Renal cortical epithelial cell (primary cell): Measurements from ENCODE around the gene ITPR2. TPM values are rescaled to one million over a fixed set of nuclear protein-coding genes. Genes with fewer than 3 reads are reported as not detected.
"Not testable (repeated sequence)": the region's sequence is repeated elsewhere in the genome, so short reads cannot be mapped to it uniquely, and the experiment has no call there.

Experiments
- DNase-seq: peaks from one replicate; pipeline ENCODE4 v3.0.0-alpha.2; 2011; ENCODE audit warnings: low read depth
- total RNA-seq: library from RNA; depleted of rRNA; stranded (reverse); fragments of >200 nt; gene quantifications from 2 replicates; pipeline ENCODE4 v1.2.3, GENCODE V29; 2014

Gene ITPR2
- 33.3 and 51.6 TPM in 2 replicates for total RNA-seq

- DNase-seq: peak; percentile 70
Measured at GRCh38 chr12:26832822-26833742, at the start of gene ITPR2. TSS of gene ITPR2 (minus strand) at chr12:26833194. CDS start at chr12:26832781, 413 bp downstream.

GRCh38 chr12:26880625-26881024, 47.6 kb upstream of the ITPR2 start:
- DNase-seq: no peak

- peak; percentile 73 for DNase-seq
Measured at GRCh38 chr12:26878661-26879119, 45.7 kb upstream of the ITPR2 start.

GRCh38 chr12:26874501-26875296, 41.7 kb upstream of the ITPR2 start:
- DNase-seq: no peak

GRCh38 chr12:26872625-26873024, 39.6 kb upstream of the ITPR2 start:
- DNase-seq: no peak

- no peak for DNase-seq
Measured at GRCh38 chr12:26871985-26872384, 39.0 kb upstream of the ITPR2 start.

GRCh38 chr12:26870491-26871419, 37.8 kb upstream of the ITPR2 start:
- DNase-seq: peak; percentile 33

GRCh38 chr12:26869908-26870459, 37.0 kb upstream of the ITPR2 start:
- no peak for DNase-seq

GRCh38 chr12:26869104-26869494, 36.1 kb upstream of the ITPR2 start:
- DNase-seq: no peak

- peak; percentile 31 for DNase-seq
Measured at GRCh38 chr12:26868447-26869103, 35.6 kb upstream of the ITPR2 start.

GRCh38 chr12:26867080-26867479, 34.1 kb upstream of the ITPR2 start:
- DNase-seq: no peak

GRCh38 chr12:26863515-26863914, 30.5 kb upstream of the ITPR2 start:
- no peak for DNase-seq

GRCh38 chr12:26862787-26863186, 29.8 kb upstream of the ITPR2 start:
- not testable (repeated sequence) for DNase-seq

- DNase-seq: no peak
Measured at GRCh38 chr12:26861690-26862089, 28.7 kb upstream of the ITPR2 start.

- DNase-seq: no peak
Measured at GRCh38 chr12:26857465-26858176, 24.6 kb upstream of the ITPR2 start.

GRCh38 chr12:26855337-26855736, 22.3 kb upstream of the ITPR2 start:
- no peak for DNase-seq

GRCh38 chr12:26854031-26854390, 21.0 kb upstream of the ITPR2 start:
- no peak for DNase-seq

GRCh38 chr12:26853303-26854030, 20.5 kb upstream of the ITPR2 start:
- DNase-seq: peak; percentile 73
